BJ (cell line): ENCODE results near the gene GBGT1. TPM values are rescaled to one million over a fixed set of nuclear protein-coding genes. Genes with fewer than 3 reads are reported as not detected.

Experiments used
- CTCF ChIA-PET: fragments of 350-600 bp; formaldehyde crosslinking; extraction: SDS; loops from one replicate; lab custom pipeline; 2021; ENCODE audit warnings: antibody characterized with exemption, inconsistent platforms; lab: Yijun Ruan, JAX
- POLR2A ChIA-PET: fragments of 300-600 bp; sonication (Branson Sonifier 250); formaldehyde crosslinking; extraction: SDS; loops from one replicate; lab custom pipeline; 2021; ENCODE audit warnings: antibody characterized with exemption; lab: Charles Lee
- DNase-seq: peaks from one replicate; pipeline ENCODE4 v3.0.0-alpha.2; 2011; ENCODE audit warnings: low read depth
- H3K27me3 ChIP-seq: 2 replicates; pipeline ENCODE4 v1.6.0; 2011; ENCODE audit warnings: low read length; ENCODE audit not compliant: control insufficient read depth, insufficient read depth
- H3K36me3 ChIP-seq: 2 replicates; pipeline ENCODE4 v1.5.1; 2011; ENCODE audit warnings: low read length; ENCODE audit not compliant: control insufficient read depth, insufficient read depth
- H3K4me3 ChIP-seq: 2 replicates; pipeline ENCODE4 v1.5.1; 2011; ENCODE audit warnings: low read depth, mild to moderate bottlenecking, control low read depth, low read length
- CTCF ChIP-seq: IDR thresholded peaks from 2 replicates; pipeline ENCODE4 v1.5.1; 2011; ENCODE audit warnings: low read depth, mild to moderate bottlenecking, control low read depth, inconsistent platforms, low read length, moderate library complexity; ENCODE audit not compliant: insufficient read depth
- polyA plus RNA-seq: library from polyadenylated mRNA; depleted of rRNA; stranded (reverse); fragments of >200 nt; gene quantifications from 2 replicates; pipeline ENCODE4 v1.2.3, GENCODE V29; 2011

The GBGT1 gene
- polyA plus RNA-seq, 1 experiment = 10.3 TPM

GRCh38 chr9:133164191-133164590 lies 477 bp upstream of the GBGT1 start:
- Histone ChIP-seq H3K4me3 (peak overlapping the region; percentile 67), H3K27me3 (no peaks in the 10 kb centered on the region), H3K36me3 (no peaks in the 10 kb centered on the region; the same call in 1 of the 2 replicates)
- ChIA-PET POLR2A (interaction anchor here (0.6 kb wide), 1 partner anchor 8 kb away, joined by 3 read pairs; no protein-coding TSS in a partner anchor), CTCF (interaction anchor here (1.0 to 1.1 kb wide), 2 partner anchors 10 to 17 kb away, joined by 4 to 5 read pairs; no protein-coding TSS in a partner anchor)
- no peak for TF ChIP-seq CTCF
- DNase-seq = no peak

- POLR2A ChIA-PET = no interaction called here
- CTCF ChIA-PET = interaction anchor here (1.0 kb wide), 1 partner anchor 11 kb away, joined by 4 read pairs; no protein-coding TSS in a partner anchor
- Histone ChIP-seq H3K4me3 (peak overlapping the region; percentile 67), H3K27me3 (no peaks in the 10 kb centered on the region), H3K36me3 (no peaks in the 10 kb centered on the region; the same call in 1 of the 2 replicates)
- DNase-seq = no peak
- no peak for TF ChIP-seq CTCF
Observed at GRCh38 chr9:133162861-133163503, 732 bp downstream of the GBGT1 start.

DNA sequence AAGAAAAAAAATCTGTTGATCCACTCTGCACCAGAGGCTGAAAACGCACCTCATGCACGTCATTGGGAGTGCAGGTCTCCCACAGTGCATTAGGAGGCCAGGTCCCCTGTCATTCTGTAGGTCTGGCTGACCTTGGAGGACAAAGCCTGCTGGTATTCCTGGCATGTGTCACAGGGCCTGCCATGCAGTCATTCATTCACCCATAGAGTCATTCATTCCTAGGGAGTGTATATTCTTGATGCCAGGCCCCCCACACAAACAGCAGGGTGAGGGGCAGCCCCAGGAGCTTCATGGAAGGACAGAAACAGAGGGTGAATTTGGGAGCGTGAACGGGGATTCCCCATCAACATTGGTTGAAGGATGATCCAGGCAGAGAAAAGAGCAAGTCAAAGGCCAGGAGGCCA lies 2.2 kb downstream of the GBGT1 start:
- DNase-seq = no peak
- ChIA-PET POLR2A (no interaction called here), CTCF (interaction anchor here (0.6 to 8.4 kb wide), 5 partner anchors 9 to 28 kb away, joined by 3 to 54 read pairs (median 5); no protein-coding TSS in a partner anchor)
- H3K4me3 ChIP-seq = no peak overlapping the region
- TF ChIP-seq CTCF = no peak
- no peaks in the 10 kb centered on the region for H3K27me3 ChIP-seq
- no peaks in the 10 kb centered on the region; the same call in 1 of the 2 replicates for H3K36me3 ChIP-seq

DNA sequence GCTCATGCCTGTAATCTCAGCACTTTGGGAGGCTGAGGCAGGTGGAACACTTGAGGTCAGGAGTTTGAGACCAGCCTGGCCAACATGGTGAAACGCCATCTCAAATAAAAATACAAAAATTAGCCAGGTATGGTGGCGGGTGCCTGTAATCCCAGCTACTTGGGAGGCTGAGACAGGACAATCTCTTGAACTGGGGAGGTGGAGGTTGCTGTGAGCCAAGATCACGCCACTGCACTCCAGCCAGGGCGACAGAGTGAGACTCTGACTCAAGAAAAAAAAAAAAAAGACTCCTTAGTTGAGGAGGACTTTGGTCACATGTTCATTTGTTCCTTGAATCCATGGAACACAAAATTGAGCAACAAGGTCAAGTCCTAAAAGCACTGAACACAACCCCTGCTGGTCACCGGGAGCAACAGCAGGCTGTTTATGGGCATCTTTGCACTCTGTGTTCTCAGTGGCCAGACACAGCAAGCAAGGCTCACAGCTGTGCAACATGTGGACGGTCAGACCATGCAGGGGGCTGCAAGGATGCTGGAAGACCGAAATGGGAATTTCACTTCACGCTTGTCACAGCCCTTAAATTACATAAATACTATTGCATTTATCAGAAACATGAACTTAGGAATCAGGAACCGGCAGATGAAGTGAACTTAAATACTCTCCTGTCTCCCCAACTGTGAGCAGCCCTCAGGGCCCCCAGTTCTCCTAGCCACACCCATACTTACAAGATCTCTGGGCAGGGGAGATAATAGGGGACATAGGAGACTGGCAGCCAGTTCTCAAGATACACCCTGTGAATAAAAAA lies 2.8 kb downstream of the GBGT1 start:
- no peak for DNase-seq
- peak; percentile 83 for TF ChIP-seq CTCF
- no peak overlapping the region for H3K4me3 ChIP-seq
- no peaks in the 10 kb centered on the region for H3K27me3 ChIP-seq
- ChIA-PET CTCF (interaction anchor here (0.6 to 8.4 kb wide), 6 partner anchors 9 to 27 kb away, joined by 3 to 54 read pairs (median 6); no protein-coding TSS in a partner anchor), POLR2A (no interaction called here)
- H3K36me3 ChIP-seq = no peaks in the 10 kb centered on the region; the same call in 1 of the 2 replicates

DNA sequence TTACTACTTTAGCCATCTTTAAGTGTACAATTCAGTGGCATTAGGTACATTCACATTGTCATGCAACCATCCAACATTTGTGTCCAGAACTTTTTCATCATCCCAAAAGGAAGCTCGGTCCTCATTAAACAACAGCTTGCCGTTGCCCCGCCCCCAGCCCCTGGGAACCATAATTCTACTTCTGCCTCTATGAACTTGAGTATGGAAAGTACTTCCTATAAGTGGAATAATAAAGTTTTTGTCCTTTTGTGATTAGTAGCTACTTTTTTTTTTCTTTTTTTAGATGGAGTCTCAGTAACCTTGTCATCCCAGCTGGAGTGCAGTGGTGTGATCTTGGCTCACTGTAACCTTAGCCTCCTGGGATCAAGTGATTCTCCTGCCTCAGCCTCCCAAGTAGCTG lies 5.0 kb downstream of the GBGT1 start:
- TF ChIP-seq CTCF = no peak
- DNase-seq = no peak
- ChIA-PET POLR2A (no interaction called here), CTCF (interaction anchor here (0.6 to 8.4 kb wide), 6 partner anchors 8 to 136 kb away, joined by 3 to 54 read pairs (median 4); no protein-coding TSS in a partner anchor)
- no peaks in the 10 kb centered on the region for H3K27me3 ChIP-seq
- H3K4me3 ChIP-seq = no peak overlapping the region
- no peaks in the 10 kb centered on the region; the same call in 1 of the 2 replicates for H3K36me3 ChIP-seq
